Lower leg skin (tissue), 3 donors: ENCODE results near the gene ALPG.

Experiments
- CTCF ChIP-seq, 3 donors: fragments of 450-650 bp; IDR thresholded peaks; one replicate each; pipeline ENCODE4 v1.5.1; 2016; ENCODE audit warnings: antibody characterized with exemption in 3 of 3, mild to moderate bottlenecking in 3 of 3, moderate library complexity in 2 of 3
- POLR2A ChIP-seq, 2 donors: fragments of 450-650 bp; IDR thresholded peaks; one replicate each; pipeline ENCODE4 v1.6.1; 2016 to 2017; ENCODE audit warnings: antibody characterized with exemption in 2 of 2, mild to moderate bottlenecking in 1 of 2, moderate library complexity in 1 of 2

- TF ChIP-seq CTCF (IDR thresholded peaks at IDR 0.05) (no peak), POLR2A (IDR thresholded peaks at IDR 0.05) (no peak)
Measured at GRCh38 chr2:232375164-232375563, 31.5 kb upstream of the ALPG start.
